Measurements from ENCODE around the gene ADAM23. TPM values are rescaled to one million over a fixed set of nuclear protein-coding genes. Genes with fewer than 3 reads are reported as not detected.

ADAM23 gene
- total RNA-seq, 1 donor = under 0.01 TPM

GRCh38 chr2:206452750-206453149, 9.4 kb downstream of the ADAM23 start:
- no peaks in the 10 kb centered on the region for H3K36me3 ChIP-seq (ENCODE audit: insufficient read depth, low read length)
- no peak for DNase-seq (ENCODE audit: insufficient read length, low spot score, missing footprints)
- H3K27ac ChIP-seq (ENCODE audit: low read depth, low read length) = no peak overlapping the region
- no peaks in the 10 kb centered on the region for H4K20me1 ChIP-seq (ENCODE audit: insufficient read depth, low read length)
- H3K4me1 ChIP-seq (ENCODE audit: insufficient read depth, low read length) = no peaks in the 10 kb centered on the region
- no peak overlapping the region for H3K4me3 ChIP-seq (ENCODE audit: insufficient read depth, low read length)
- no peak overlapping the region for H2AFZ ChIP-seq (ENCODE audit: low read length)
- TF ChIP-seq CTCF (IDR thresholded peaks at IDR 0.05; ENCODE audit: extremely low read depth, low read depth, low read length) = no peak
- H3K27me3 ChIP-seq (ENCODE audit: insufficient read depth, low read length) = no peaks in the 10 kb centered on the region
- H3K79me2 ChIP-seq (ENCODE audit: insufficient read depth, low read length) = no peaks in the 10 kb centered on the region
- no peaks in the 10 kb centered on the region for H3K9me3 ChIP-seq (ENCODE audit: low read depth, low read length)
- H3K4me2 ChIP-seq (ENCODE audit: insufficient read depth, low read length) = no peak overlapping the region

GRCh38 chr2:206456078-206456754, 12.9 kb downstream of the ADAM23 start:
- Histone ChIP-seq H3K9me3 (ENCODE audit: low read depth, low read length) (no peaks in the 10 kb centered on the region), H2AFZ (ENCODE audit: low read length) (no peak overlapping the region), H3K27ac (ENCODE audit: low read depth, low read length) (no peak overlapping the region), H3K4me2 (ENCODE audit: insufficient read depth, low read length) (no peak overlapping the region), H3K79me2 (ENCODE audit: insufficient read depth, low read length) (no peaks in the 10 kb centered on the region), H4K20me1 (ENCODE audit: insufficient read depth, low read length) (no peaks in the 10 kb centered on the region), H3K27me3 (ENCODE audit: insufficient read depth, low read length) (no peaks in the 10 kb centered on the region), H3K4me1 (ENCODE audit: insufficient read depth, low read length) (no peaks in the 10 kb centered on the region), H3K4me3 (ENCODE audit: insufficient read depth, low read length) (no peak overlapping the region), H3K36me3 (ENCODE audit: insufficient read depth, low read length) (no peaks in the 10 kb centered on the region)
- DNase-seq (ENCODE audit: insufficient read length, low spot score, missing footprints) = no peak
- no peak for TF ChIP-seq CTCF (IDR thresholded peaks at IDR 0.05; ENCODE audit: extremely low read depth, low read depth, low read length)

DNA sequence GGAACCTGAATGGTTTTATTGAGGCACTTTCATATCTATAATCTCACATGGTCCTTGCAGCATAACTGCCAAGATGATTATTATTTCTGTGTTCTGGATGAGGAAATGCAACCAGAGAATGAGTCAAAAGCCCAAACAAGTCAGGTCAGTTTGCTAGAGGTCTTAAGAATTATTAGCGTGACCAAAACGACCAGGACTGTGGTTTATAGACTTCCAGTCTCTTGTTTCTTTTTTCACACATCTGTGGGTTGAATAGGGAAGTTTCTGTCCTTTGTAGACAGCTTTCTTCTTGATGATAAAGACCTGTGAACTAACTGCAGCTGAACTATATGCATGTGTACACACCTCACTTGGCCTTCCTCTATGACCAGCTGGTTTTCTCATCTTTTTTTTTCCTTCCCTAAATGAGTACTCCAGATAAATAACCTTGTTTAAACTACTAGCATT, 13.9 kb downstream of the ADAM23 start:
- H4K20me1 ChIP-seq (ENCODE audit: insufficient read depth, low read length) = no peaks in the 10 kb centered on the region
- H2AFZ ChIP-seq (ENCODE audit: low read length) = no peak overlapping the region
- H3K79me2 ChIP-seq (ENCODE audit: insufficient read depth, low read length) = no peaks in the 10 kb centered on the region
- no peak overlapping the region for H3K27ac ChIP-seq (ENCODE audit: low read depth, low read length)
- DNase-seq (ENCODE audit: insufficient read length, low spot score, missing footprints) = no peak
- TF ChIP-seq CTCF (IDR thresholded peaks at IDR 0.05; ENCODE audit: extremely low read depth, low read depth, low read length) = no peak
- no peaks in the 10 kb centered on the region for H3K36me3 ChIP-seq (ENCODE audit: insufficient read depth, low read length)
- no peaks in the 10 kb centered on the region for H3K4me1 ChIP-seq (ENCODE audit: insufficient read depth, low read length)
- no peak overlapping the region for H3K4me3 ChIP-seq (ENCODE audit: insufficient read depth, low read length)
- no peak overlapping the region for H3K4me2 ChIP-seq (ENCODE audit: insufficient read depth, low read length)
- no peaks in the 10 kb centered on the region for H3K9me3 ChIP-seq (ENCODE audit: low read depth, low read length)
- no peaks in the 10 kb centered on the region for H3K27me3 ChIP-seq (ENCODE audit: insufficient read depth, low read length)

- Histone ChIP-seq H3K27me3 (ENCODE audit: insufficient read depth, low read length) (no peaks in the 10 kb centered on the region), H3K4me2 (ENCODE audit: insufficient read depth, low read length) (no peak overlapping the region), H4K20me1 (ENCODE audit: insufficient read depth, low read length) (no peaks in the 10 kb centered on the region), H3K79me2 (ENCODE audit: insufficient read depth, low read length) (no peaks in the 10 kb centered on the region), H2AFZ (ENCODE audit: low read length) (no peak overlapping the region), H3K4me3 (ENCODE audit: insufficient read depth, low read length) (no peak overlapping the region), H3K9me3 (ENCODE audit: low read depth, low read length) (no peaks in the 10 kb centered on the region), H3K36me3 (ENCODE audit: insufficient read depth, low read length) (no peaks in the 10 kb centered on the region), H3K4me1 (ENCODE audit: insufficient read depth, low read length) (no peaks in the 10 kb centered on the region), H3K27ac (ENCODE audit: low read depth, low read length) (no peak overlapping the region)
- DNase-seq (ENCODE audit: insufficient read length, low spot score, missing footprints) = no peak
- TF ChIP-seq CTCF (IDR thresholded peaks at IDR 0.05; ENCODE audit: extremely low read depth, low read depth, low read length) = no peak
Observed at GRCh38 chr2:206462240-206462854, 19.0 kb downstream of the ADAM23 start.
